PC-9 (cell line): ENCODE results near the gene CPXM2. TPM values are rescaled to one million over a fixed set of nuclear protein-coding genes. Genes with fewer than 3 reads are reported as not detected.

ENCODE experiments used
- BruUV-seq: library from RNA; stranded (reverse); fragments of 400-500 nt; replicated peaks from 2 replicates; lab custom pipeline; 2021; lab: Mats Ljungman, UMichigan
- CTCF ChIA-PET: fragments of 300-600 bp; sonication (Branson Sonifier 250); formaldehyde crosslinking; loops from one replicate; lab custom pipeline; 2022; ENCODE audit warnings: antibody characterized with exemption; lab: Charles Lee
- POLR2A ChIA-PET: fragments of 300-600 bp; sonication (Branson Sonifier 250); formaldehyde crosslinking; loops from one replicate; lab custom pipeline; 2022; ENCODE audit warnings: antibody characterized with exemption; ENCODE audit not compliant: unreplicated experiment; lab: Charles Lee
- DNase-seq, 2 experiments: peaks; one replicate each; pipeline versions ENCODE4 v3.0.0 to v3.0.0-alpha.2; 2015 to 2022; ENCODE audit warnings: mixed read lengths in 1 of 2
- H2AFZ ChIP-seq: fragments of 200-600 bp; sonication (generic); 2 replicates; pipeline ENCODE4 v1.8.1; 2017; ENCODE audit warnings: antibody characterized with exemption
- H3F3A ChIP-seq: fragments of 200-600 bp; sonication (generic); 2 replicates; pipeline ENCODE4 v1.8.1; 2017; ENCODE audit warnings: antibody characterized with exemption, mild to moderate bottlenecking, low read depth; ENCODE audit not compliant: insufficient read depth
- H3K27ac ChIP-seq: fragments of 200-600 bp; sonication (generic); 2 replicates; pipeline ENCODE4 v1.6.1; 2016; ENCODE audit warnings: mixed run types
- H3K27me3 ChIP-seq: fragments of 200-600 bp; sonication (generic); 2 replicates; pipeline ENCODE4 v1.6.1; 2016; ENCODE audit warnings: low read depth, mixed run types; ENCODE audit not compliant: insufficient read depth
- H3K36me3 ChIP-seq: fragments of 200-600 bp; sonication (generic); 2 replicates; pipeline ENCODE4 v1.6.1; 2016; ENCODE audit warnings: low read depth, mixed run types
- H3K4me1 ChIP-seq: fragments of 200-600 bp; sonication (generic); replicated peaks from 2 replicates; pipeline ENCODE4 v1.6.1; 2016; ENCODE audit warnings: mixed run types; ENCODE audit not compliant: insufficient read depth
- H3K4me2 ChIP-seq: fragments of 200-600 bp; sonication (generic); 2 replicates; pipeline ENCODE4 v1.6.1; 2017; ENCODE audit warnings: mixed run types
- H3K4me3 ChIP-seq: fragments of 200-600 bp; sonication (generic); 2 replicates; pipeline ENCODE4 v1.6.1; 2016; ENCODE audit warnings: mixed run types
- H3K79me2 ChIP-seq: fragments of 200-600 bp; sonication (generic); 2 replicates; pipeline ENCODE4 v1.6.1; 2017; ENCODE audit warnings: low read depth, mixed run types
- H3K9me2 ChIP-seq: fragments of 200-600 bp; sonication (generic); 2 replicates; pipeline ENCODE4 v1.8.1; 2017; ENCODE audit warnings: mild to moderate bottlenecking; ENCODE audit not compliant: insufficient read depth
- H3K9me3 ChIP-seq: fragments of 200-600 bp; sonication (generic); 2 replicates; pipeline ENCODE4 v1.8.1; 2016; ENCODE audit warnings: low read depth; ENCODE audit not compliant: insufficient read depth
- H4K20me1 ChIP-seq: fragments of 200-600 bp; sonication (generic); 2 replicates; pipeline ENCODE4 v1.8.1; 2017; ENCODE audit not compliant: insufficient read depth
- EZH2 ChIP-seq: fragments of 200-600 bp; sonication (generic); IDR thresholded peaks from 2 replicates; pipeline ENCODE4 v1.8.0; 2017; ENCODE audit warnings: antibody characterized with exemption, low read depth
- intact Hi-C: fragments of 100-400 bp; cut with micrococcal nuclease; formaldehyde crosslinking; loops from one replicate; pipeline ENCODE4 v1.10.0; 2022; ENCODE audit not compliant: unreplicated experiment
- total RNA-seq: library from RNA; stranded (reverse); gene quantifications from 2 replicates; pipeline ENCODE4 v1.2.3, GENCODE V29; 2021
- TF ChIP-seq, protein P1 (sequence below): fragments of 200-600 bp; sonication (generic); conservative IDR thresholded peaks from 2 replicates; pipeline ENCODE4 v1.6.1; 2017; ENCODE audit warnings: mixed run types, antibody characterized with exemption, mild to moderate bottlenecking, moderate library complexity

Gene CPXM2
- total RNA-seq, 1 experiment from 2014 or later = not detected

- intact Hi-C loops = no loop called here
- Histone ChIP-seq H4K20me1 (no peaks in the 10 kb centered on the region), H3K27ac (no peak overlapping the region), H2AFZ (no peak overlapping the region), H3K27me3 (peaks cover 59% of the 10 kb centered on the region), H3K36me3 (no peaks in the 10 kb centered on the region), H3K9me2 (no peaks in the 10 kb centered on the region), H3K9me3 (no peaks in the 10 kb centered on the region), H3K4me3 (no peak overlapping the region), H3K79me2 (no peaks in the 10 kb centered on the region), H3F3A (no peaks in the 10 kb centered on the region), H3K4me1 (no peaks in the 10 kb centered on the region), H3K4me2 (no peak overlapping the region)
- CTCF ChIA-PET = no interaction called here
- BruUV-seq = no TSS peak
- no peak for TF ChIP-seq EZH2
- TF ChIP-seq, protein P1, sequence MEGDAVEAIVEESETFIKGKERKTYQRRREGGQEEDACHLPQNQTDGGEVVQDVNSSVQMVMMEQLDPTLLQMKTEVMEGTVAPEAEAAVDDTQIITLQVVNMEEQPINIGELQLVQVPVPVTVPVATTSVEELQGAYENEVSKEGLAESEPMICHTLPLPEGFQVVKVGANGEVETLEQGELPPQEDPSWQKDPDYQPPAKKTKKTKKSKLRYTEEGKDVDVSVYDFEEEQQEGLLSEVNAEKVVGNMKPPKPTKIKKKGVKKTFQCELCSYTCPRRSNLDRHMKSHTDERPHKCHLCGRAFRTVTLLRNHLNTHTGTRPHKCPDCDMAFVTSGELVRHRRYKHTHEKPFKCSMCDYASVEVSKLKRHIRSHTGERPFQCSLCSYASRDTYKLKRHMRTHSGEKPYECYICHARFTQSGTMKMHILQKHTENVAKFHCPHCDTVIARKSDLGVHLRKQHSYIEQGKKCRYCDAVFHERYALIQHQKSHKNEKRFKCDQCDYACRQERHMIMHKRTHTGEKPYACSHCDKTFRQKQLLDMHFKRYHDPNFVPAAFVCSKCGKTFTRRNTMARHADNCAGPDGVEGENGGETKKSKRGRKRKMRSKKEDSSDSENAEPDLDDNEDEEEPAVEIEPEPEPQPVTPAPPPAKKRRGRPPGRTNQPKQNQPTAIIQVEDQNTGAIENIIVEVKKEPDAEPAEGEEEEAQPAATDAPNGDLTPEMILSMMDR = no peak
- no peak for DNase-seq
- POLR2A ChIA-PET = no interaction called here
These were observed 131.1 kb downstream of the CPXM2 start for GRCh38 chr10:123760356-123761037.

DNA sequence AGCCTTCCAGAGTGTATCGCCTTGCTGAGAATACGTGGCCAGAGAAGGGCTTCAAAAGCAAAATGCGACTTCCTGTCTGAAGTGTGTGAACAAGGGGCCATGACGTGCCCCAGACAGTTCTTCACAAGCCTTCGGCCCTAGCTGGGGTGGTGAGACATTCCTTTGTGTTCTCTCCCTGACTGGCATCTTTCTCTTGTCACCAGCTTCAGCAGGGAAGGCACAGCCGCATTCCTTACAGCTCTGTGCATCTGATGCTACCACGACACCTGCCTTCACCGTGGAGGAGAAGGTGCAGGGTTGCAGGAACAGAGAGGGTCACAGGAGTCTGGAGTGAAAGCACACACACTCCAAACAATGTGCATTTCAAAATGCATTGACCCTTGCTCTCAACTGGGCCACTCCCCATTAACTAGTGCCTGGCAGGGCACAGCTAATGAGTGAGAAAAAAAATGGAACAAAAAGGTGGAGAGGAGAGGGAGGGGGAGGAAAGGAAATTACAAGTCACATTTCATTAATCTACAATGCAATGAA lies 132.0 kb downstream of the CPXM2 start:
- H3K27me3 ChIP-seq = peaks cover 60% of the 10 kb centered on the region
- no peak overlapping the region for H3K4me2 ChIP-seq
- no peak for DNase-seq
- TF ChIP-seq, protein P1 = no peak
- TF ChIP-seq EZH2 = no peak
- no peaks in the 10 kb centered on the region for H3F3A ChIP-seq
- H3K4me3 ChIP-seq = no peak overlapping the region
- POLR2A ChIA-PET = no interaction called here
- intact Hi-C loops = no loop called here
- no peaks in the 10 kb centered on the region for H3K9me2 ChIP-seq
- H4K20me1 ChIP-seq = no peaks in the 10 kb centered on the region
- no peaks in the 10 kb centered on the region for H3K36me3 ChIP-seq
- H3K9me3 ChIP-seq = no peaks in the 10 kb centered on the region
- no peaks in the 10 kb centered on the region for H3K79me2 ChIP-seq
- no peak overlapping the region for H3K27ac ChIP-seq
- no TSS peak for BruUV-seq
- H3K4me1 ChIP-seq = no peaks in the 10 kb centered on the region
- CTCF ChIA-PET = no interaction called here
- H2AFZ ChIP-seq = no peak overlapping the region

GRCh38 chr10:123759041-123759440 lies 132.6 kb downstream of the CPXM2 start:
- Histone ChIP-seq H3K4me1 (no peaks in the 10 kb centered on the region), H4K20me1 (no peaks in the 10 kb centered on the region), H3K4me3 (no peak overlapping the region), H3K9me3 (no peaks in the 10 kb centered on the region), H2AFZ (no peak overlapping the region), H3K4me2 (no peak overlapping the region), H3F3A (no peaks in the 10 kb centered on the region), H3K36me3 (no peaks in the 10 kb centered on the region), H3K27ac (no peak overlapping the region), H3K9me2 (no peaks in the 10 kb centered on the region), H3K79me2 (no peaks in the 10 kb centered on the region), H3K27me3 (peaks cover 64% of the 10 kb centered on the region)
- BruUV-seq = no TSS peak
- TF ChIP-seq EZH2 = no peak
- TF ChIP-seq, protein P1 = no peak
- ChIA-PET CTCF (no interaction called here), POLR2A (no interaction called here)
- no peak for DNase-seq
- intact Hi-C loops = no loop called here
